ENCODE results near the gene GOT1.

The GOT1 gene

GRCh38 chr10:99433378-99434020 is 3.1 kb upstream of the GOT1 start:
- no peak for DNase-seq (ENCODE audit: low read depth in 2 of 2, low spot score in 1 of 2)

GRCh38 chr10:99432881-99433280 is 2.5 kb upstream of the GOT1 start:
- DNase-seq (ENCODE audit: low read depth in 2 of 2, low spot score in 1 of 2), result no peak

GRCh38 chr10:99432047-99432446 is 1.6 kb upstream of the GOT1 start:
- no peak for DNase-seq (ENCODE audit: low read depth in 2 of 2, low spot score in 1 of 2)

GRCh38 chr10:99431190-99431760 is 851 bp upstream of the GOT1 start:
- no peak for DNase-seq (ENCODE audit: low read depth in 2 of 2, low spot score in 1 of 2)

GRCh38 chr10:99430116-99430450 is 341 bp downstream of the GOT1 start:
- DNase-seq (ENCODE audit: low read depth in 2 of 2, low spot score in 1 of 2), result no peak

- no peak for DNase-seq (ENCODE audit: low read depth in 2 of 2, low spot score in 1 of 2)
These were observed 818 bp downstream of the GOT1 start for GRCh38 chr10:99429517-99430095.

- no peak for DNase-seq (ENCODE audit: low read depth in 2 of 2, low spot score in 1 of 2)
These were observed 2.7 kb downstream of the GOT1 start for GRCh38 chr10:99427566-99428190.

GRCh38 chr10:99426689-99427088 is 3.7 kb downstream of the GOT1 start:
- DNase-seq (ENCODE audit: low read depth in 2 of 2, low spot score in 1 of 2), result no peak

GRCh38 chr10:99425204-99425603 is 5.2 kb downstream of the GOT1 start:
- DNase-seq (ENCODE audit: low read depth in 2 of 2, low spot score in 1 of 2), result no peak

GRCh38 chr10:99424656-99425055 is 5.8 kb downstream of the GOT1 start:
- DNase-seq (ENCODE audit: low read depth in 2 of 2, low spot score in 1 of 2), result no peak

- DNase-seq (ENCODE audit: low read depth in 2 of 2, low spot score in 1 of 2), result no peak
These were observed 7.8 kb downstream of the GOT1 start for GRCh38 chr10:99422529-99423096.

- DNase-seq (ENCODE audit: low read depth in 2 of 2, low spot score in 1 of 2), result no peak
These were observed 9.1 kb downstream of the GOT1 start for GRCh38 chr10:99421233-99421739.

GRCh38 chr10:99419688-99420087 is 10.7 kb downstream of the GOT1 start:
- no peak for DNase-seq (ENCODE audit: low read depth in 2 of 2, low spot score in 1 of 2)

GRCh38 chr10:99418910-99419624 is 11.4 kb downstream of the GOT1 start:
- DNase-seq (ENCODE audit: low read depth in 2 of 2, low spot score in 1 of 2), result no peak

GRCh38 chr10:99412099-99412498 is 18.3 kb downstream of the GOT1 start:
- DNase-seq (ENCODE audit: low read depth in 2 of 2, low spot score in 1 of 2), result no peak

GRCh38 chr10:99411546-99411945 is 18.9 kb downstream of the GOT1 start:
- no peak for DNase-seq (ENCODE audit: low read depth in 2 of 2, low spot score in 1 of 2)

- no peak for DNase-seq (ENCODE audit: low read depth in 2 of 2, low spot score in 1 of 2)
These were observed 19.5 kb downstream of the GOT1 start for GRCh38 chr10:99410876-99411275.

GRCh38 chr10:99410146-99410545 is 20.3 kb downstream of the GOT1 start:
- DNase-seq (ENCODE audit: low read depth in 2 of 2, low spot score in 1 of 2), result no peak

- DNase-seq (ENCODE audit: low read depth in 2 of 2, low spot score in 1 of 2), result no peak
These were observed 24.3 kb downstream of the GOT1 start for GRCh38 chr10:99406149-99406548.

- DNase-seq (ENCODE audit: low read depth in 2 of 2, low spot score in 1 of 2), result no peak
These were observed 26.8 kb downstream of the GOT1 start for GRCh38 chr10:99403674-99404073.

GRCh38 chr10:99399664-99400063 is 30.8 kb downstream of the GOT1 start:
- DNase-seq (ENCODE audit: low read depth in 2 of 2, low spot score in 1 of 2), result no peak
